ENCODE measurements around the gene LRRC51. TPM values are rescaled to one million over a fixed set of nuclear protein-coding genes. Genes with fewer than 3 reads are reported as not detected.

Gene LRRC51
- total and polyA plus RNA-seq, 2 donors (not counting 3 experiments of a cell fraction or from before 2014, with no cell fraction given): 3.5 to 6.1 TPM

GRCh38 chr11:72075756-72076155 lies 4.9 kb upstream of the LRRC51 start:
- DNase-seq (ENCODE audit: low read depth, low spot score) (no peak), FAIRE-seq (no peak)
- intact Hi-C loops (cut with micrococcal nuclease): no loop called here
- H4K20me1 ChIP-seq (replicated peaks; ENCODE audit: control insufficient read depth, extremely low read depth, insufficient read depth, low read length): no peaks in the 10 kb centered on the region
- peaks cover 81% of the 10 kb centered on the region for H3K79me2 ChIP-seq (ENCODE audit: control insufficient read depth, insufficient read depth, low read length)
- no peak overlapping the region for H3K4me3 ChIP-seq (replicated peaks in 1 of 3; ENCODE audit: insufficient read depth in 1 of 3, low read depth in 1 of 3, low read length in 3 of 3)
- no peak overlapping the region for H3K4me2 ChIP-seq (ENCODE audit: insufficient read depth, low read length)
- no peaks in the 10 kb centered on the region for H3K36me3 ChIP-seq (ENCODE audit: control insufficient read depth in 2 of 2, extremely low read depth in 1 of 2, insufficient read depth in 2 of 2, low read length in 2 of 2)
- H3K27ac ChIP-seq (ENCODE audit: insufficient read depth, low read depth, low read length): no peak overlapping the region
- TF ChIP-seq POLR2AphosphoS5 (IDR thresholded peaks at IDR 0.05; ENCODE audit: insufficient read depth, low read depth, low read length) (no peak), MAX (IDR thresholded peaks at IDR 0.05; ENCODE audit: insufficient read depth, insufficient read length) (no peak), MYC (IDR thresholded peaks at IDR 0.05; ENCODE audit: low read depth, low read length) (no peak), JUN (IDR thresholded peaks at IDR 0.05; ENCODE audit: borderline replicate concordance, insufficient read depth, insufficient read length, low read depth) (no peak), GATA2 (IDR thresholded peaks at IDR 0.05; ENCODE audit: insufficient read depth, insufficient read length, low read depth, low read length) (no peak), FOS (IDR thresholded peaks at IDR 0.05; ENCODE audit: borderline replicate concordance, insufficient read depth, low read length) (no peak), CTCF (IDR thresholded peaks at IDR 0.05; ENCODE audit: extremely low read depth in 1 of 2, insufficient read depth in 1 of 2, low read depth in 1 of 2, low read length in 2 of 2) (no peak), EZH2 (IDR thresholded peaks at IDR 0.05; ENCODE audit: borderline replicate concordance, low read depth, low read length, severe bottlenecking) (no peak), POLR2A (IDR thresholded peaks at IDR 0.05; ENCODE audit: low read depth, low read length) (no peak)
- no TSS peak for BruUV-seq (replicated peaks)
- H3K4me1 ChIP-seq (ENCODE audit: control insufficient read depth, extremely low read depth, insufficient read depth, low read length): peaks cover 43% of the 10 kb centered on the region
- no peaks in the 10 kb centered on the region for H3K27me3 ChIP-seq (ENCODE audit: control insufficient read depth in 2 of 2, insufficient read depth in 2 of 2, low read length in 2 of 2)
- no peaks in the 10 kb centered on the region for H3K9me3 ChIP-seq (replicated peaks; ENCODE audit: control insufficient read depth, insufficient read depth, low read length)
- no peak overlapping the region for H2AFZ ChIP-seq (ENCODE audit: low read depth, low read length)
- ChIA-PET POLR2A (no interaction called here), CTCF (interaction anchor here (1.1 to 6.9 kb wide), 3 partner anchors 16 to 50 kb away, joined by 3 to 46 read pairs (median 4); no protein-coding TSS in a partner anchor)
- dilution Hi-C loops (cut with MboI; ENCODE audit: extremely low pct_ligation_motif_present, low sequenced_read_pairs): no loop called here
- H3K9ac ChIP-seq (replicated peaks; ENCODE audit: extremely low read depth, insufficient read depth, low read length): no peak overlapping the region
- no peaks in the 10 kb centered on the region for H3K9me1 ChIP-seq (replicated peaks; ENCODE audit: control insufficient read depth, extremely low read depth, insufficient read depth, low read length)

Data from endothelial cell of umbilical vein (primary cell).